ENCODE data around the gene XPA.
A peak's percentile ranks its signal among the peaks of the same experiment; 100 is the strongest.
"Not testable (repeated sequence)": the region's sequence is repeated elsewhere in the genome, so short reads cannot be mapped to it uniquely, and the experiment has no call there.

XPA gene

GRCh38 chr9:97696803-97697601 is at the start of gene XPA:
TSS of gene XPA (minus strand) at chr9:97697340. CDS start at chr9:97697292, 48 bp downstream.
- no peak for FAIRE-seq

DNA sequence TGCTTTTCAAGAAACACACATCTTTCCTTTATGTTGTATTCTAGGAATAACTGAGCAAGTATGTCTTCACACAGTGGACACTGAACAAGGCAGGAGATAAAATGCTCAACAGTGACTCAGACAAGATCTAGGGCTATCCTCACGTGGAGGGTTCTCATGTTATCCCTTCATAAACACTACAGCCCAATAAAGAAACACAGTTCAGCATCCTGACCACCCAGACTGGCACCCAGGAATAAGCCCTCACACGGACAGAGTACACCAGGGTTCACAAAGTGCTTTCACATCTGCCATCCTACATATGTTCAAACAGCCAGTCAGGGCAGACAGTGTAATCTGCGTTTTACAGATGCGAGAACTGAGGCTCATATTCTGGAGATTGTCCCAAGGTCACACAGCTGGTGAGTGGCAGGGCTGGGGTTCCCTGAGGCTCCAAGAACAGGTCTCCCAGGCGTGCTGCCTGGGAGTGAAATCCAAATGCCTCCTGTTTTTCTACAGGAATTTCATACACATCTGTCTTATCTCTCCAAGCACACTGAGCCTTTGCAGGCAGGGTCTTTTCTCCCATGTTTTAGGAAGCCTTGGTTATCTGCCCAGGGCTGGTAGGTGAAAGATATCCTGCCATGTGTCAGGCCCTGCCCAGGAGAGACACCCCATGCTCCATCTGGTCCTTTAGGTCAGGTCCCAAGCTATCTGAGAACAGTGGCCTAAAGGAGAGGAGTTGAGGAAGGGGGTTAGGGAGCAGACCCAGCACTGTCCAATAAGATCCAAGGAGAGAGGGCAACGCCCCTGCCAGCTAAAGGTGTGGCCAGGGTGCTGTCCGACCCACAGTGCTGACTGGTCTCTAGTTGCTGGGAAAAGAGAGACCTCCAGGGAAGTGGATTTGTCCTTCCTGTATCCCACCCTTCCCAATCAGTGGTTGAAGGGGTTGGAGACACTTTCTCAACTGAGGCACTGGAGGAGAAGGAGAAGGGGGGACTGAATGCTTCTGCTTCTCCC is 47.9 kb upstream of the XPA start:
- FAIRE-seq: no peak

GRCh38 chr9:97744025-97744424 is 46.9 kb upstream of the XPA start:
- FAIRE-seq: not testable (repeated sequence)

- no peak for FAIRE-seq
Measured at GRCh38 chr9:97742545-97742944, 45.4 kb upstream of the XPA start.

DNA sequence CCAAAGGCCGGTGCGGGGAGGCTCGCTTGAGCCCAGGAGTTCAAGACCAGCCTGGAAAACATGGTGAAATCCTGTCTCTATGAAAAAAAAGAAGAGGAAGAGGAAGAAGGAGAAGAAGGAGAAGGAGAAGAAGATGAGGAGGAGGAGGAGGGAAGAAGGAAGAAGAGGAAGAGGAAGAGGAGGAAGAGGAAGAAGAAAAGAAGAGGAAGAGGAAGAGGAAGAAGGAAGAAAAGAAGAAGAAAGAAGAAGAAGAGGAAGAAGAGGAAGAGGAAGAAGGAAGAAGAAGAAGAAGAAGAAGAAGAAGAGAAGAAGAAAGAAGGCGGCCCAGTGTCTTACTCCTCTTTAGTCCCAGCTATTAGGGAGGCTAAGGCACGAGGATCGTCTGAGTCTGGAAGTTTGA is 44.8 kb upstream of the XPA start:
- FAIRE-seq: no peak

- FAIRE-seq: no peak
Measured at GRCh38 chr9:97740848-97741821, 44.0 kb upstream of the XPA start.

DNA sequence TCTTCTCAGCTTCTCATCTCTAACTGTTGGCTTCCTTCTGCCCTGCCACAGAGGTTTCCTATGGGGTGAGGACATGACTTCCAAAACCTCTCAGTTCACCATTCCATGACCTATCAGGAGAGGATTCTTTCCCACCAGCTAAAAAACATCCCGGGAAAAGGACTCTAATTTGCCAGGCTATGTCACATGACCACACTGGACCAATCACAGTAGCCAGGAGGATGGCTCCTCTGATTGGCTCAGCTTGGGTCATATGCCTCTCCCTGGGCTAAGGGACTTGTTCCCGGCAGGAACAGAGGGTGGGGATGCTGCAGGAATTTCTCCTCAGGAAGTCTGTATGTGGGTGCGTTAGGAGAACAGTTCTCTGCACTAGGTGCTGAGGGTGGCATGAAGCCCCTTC is 40.3 kb upstream of the XPA start:
- FAIRE-seq: no peak

- no peak for FAIRE-seq
Measured at GRCh38 chr9:97735070-97735600, 38.0 kb upstream of the XPA start.

DNA sequence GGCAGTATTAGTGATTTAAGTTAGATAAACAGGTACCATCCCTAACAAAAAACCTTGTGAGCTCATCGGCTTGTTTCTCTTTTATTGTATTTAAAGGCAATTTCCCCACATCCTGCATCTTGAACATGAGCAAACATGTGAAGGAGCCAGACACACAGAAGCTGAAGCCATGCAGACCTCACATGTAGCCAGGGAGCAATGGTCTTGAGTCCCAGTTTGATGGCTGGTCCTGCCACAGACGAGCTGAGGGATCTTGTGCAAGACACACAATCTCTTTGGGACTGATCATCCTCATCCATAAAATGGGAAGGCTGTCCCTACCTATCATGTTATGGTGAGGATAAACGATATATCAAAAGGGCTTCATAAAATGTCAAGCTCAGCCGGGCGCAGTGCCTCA is 29.6 kb upstream of the XPA start:
- no peak for FAIRE-seq

GRCh38 chr9:97723819-97724218 is 26.7 kb upstream of the XPA start:
- FAIRE-seq: no peak

DNA sequence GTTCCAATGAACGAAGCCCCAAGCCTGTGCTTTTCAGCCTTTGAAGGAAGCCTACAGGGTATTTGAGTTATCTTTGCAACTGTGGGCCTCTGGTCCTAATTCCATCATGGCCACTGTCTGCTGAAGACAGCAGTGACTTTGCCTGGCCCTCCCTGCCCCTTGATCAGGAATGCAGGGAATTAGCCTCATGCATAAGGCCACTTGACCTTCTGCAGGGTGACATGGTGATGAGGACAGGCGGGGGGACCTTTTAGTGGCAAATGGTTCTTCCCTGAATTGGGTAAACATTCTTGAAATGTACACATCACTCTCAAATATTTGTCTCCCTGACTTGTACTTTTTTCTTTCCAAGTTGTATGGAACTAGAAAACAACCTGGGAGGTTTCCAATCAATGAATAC is 25.2 kb upstream of the XPA start:
- no peak for FAIRE-seq

GRCh38 chr9:97721396-97721795 is 24.3 kb upstream of the XPA start:
- FAIRE-seq: no peak

DNA sequence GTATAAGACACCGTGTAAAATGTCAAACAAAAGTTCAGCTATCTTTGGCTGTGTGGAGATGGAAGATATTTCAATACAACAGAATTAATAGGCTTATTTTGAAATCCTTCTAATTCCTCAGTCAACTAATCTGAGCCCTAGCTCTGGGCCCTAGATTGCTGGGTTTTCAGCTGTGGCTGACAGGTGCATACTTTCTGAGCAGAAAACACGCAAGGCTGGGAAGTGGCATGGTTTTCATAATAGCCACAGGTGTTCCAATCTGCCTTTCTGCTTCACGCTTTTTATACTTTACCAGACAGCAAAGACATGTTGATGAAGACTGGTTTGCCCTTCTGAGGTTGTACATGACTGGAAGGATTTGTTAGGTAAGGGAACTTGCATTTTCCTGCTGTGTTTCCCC is 20.7 kb upstream of the XPA start:
- FAIRE-seq: no peak

DNA sequence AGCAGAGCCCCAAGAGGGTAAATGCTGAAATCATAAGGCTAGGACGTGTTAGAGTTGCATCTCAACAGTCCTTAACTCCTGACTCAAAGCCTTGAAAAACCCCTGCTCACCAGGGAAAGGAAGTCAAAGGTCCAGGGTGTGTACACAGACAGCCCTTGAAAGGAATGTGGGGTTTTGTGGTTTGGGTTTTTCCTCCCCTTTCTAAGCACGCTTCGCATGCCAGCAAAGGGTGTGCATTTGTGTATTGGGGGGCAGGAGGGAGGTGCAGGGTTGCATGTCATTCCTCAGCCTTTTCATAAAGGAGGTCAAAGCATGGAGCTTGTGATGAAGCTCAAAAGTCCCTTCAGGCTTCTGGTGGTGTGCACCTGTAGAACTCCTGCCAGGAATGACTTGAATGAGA is 17.3 kb upstream of the XPA start:
- FAIRE-seq: no peak

GRCh38 chr9:97711223-97711626 is 14.1 kb upstream of the XPA start:
- FAIRE-seq: no peak

GRCh38 chr9:97710356-97711222 is 13.4 kb upstream of the XPA start:
- peak; percentile 60 for FAIRE-seq

- no peak for FAIRE-seq
Measured at GRCh38 chr9:97706246-97706645, 9.1 kb upstream of the XPA start.

DNA sequence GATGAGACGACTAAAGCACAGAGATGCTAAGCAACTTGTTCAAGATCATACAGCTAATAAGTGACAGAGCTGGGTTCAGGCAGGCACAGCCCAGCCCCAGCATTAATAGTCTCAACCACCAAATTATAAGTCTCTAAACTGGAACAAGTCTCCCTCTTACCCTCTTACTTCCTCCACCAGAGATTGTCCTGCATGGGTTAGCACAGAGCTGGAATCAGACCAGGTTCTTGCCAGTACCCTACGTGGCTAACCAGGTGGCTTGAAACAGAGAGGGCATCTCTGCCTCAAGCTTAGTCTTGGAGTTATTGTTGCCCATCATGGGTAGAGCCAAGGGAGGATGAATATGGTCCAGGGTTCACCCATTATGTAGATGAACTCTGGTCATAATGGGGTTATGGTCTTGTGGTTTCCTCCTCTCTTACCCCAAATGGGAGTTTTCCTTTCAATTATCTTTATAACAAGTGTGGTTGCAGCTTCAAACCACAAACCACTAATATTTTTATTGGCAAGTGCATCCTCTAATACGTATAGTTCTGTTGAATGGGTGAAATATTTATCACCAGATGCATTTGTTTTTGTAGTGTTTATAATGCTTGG is 8.3 kb upstream of the XPA start:
- no peak for FAIRE-seq

DNA sequence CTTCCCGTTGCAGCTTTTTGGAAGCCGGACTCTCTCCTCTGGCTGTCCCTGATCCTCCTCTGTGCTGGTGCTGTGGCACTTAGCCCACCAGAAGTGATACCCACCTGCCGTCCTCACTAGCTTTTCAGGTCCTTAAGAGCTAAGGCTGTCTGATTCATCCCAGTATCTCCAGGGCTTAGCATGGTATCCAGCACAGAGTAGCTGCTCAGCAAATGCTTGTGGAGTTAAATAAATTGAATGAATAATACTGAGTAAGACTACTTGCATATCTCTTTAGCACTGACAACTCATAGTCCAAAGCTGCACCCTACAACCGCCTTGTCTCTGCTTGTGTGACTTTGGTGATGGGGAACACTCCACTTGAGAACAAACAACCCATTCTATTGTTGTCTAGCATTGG is 7.7 kb upstream of the XPA start:
- FAIRE-seq: no peak

GRCh38 chr9:97704345-97704677 is 7.2 kb upstream of the XPA start:
- FAIRE-seq: no peak

Data from TTC549 (cell line).